ENCODE results near the gene ALPI. TPM values are rescaled to one million over a fixed set of nuclear protein-coding genes. Genes with fewer than 3 reads are reported as not detected.

The ALPI gene
- total and polyA plus RNA-seq, 3 experiments from 2014 or later, result not detected

DNA sequence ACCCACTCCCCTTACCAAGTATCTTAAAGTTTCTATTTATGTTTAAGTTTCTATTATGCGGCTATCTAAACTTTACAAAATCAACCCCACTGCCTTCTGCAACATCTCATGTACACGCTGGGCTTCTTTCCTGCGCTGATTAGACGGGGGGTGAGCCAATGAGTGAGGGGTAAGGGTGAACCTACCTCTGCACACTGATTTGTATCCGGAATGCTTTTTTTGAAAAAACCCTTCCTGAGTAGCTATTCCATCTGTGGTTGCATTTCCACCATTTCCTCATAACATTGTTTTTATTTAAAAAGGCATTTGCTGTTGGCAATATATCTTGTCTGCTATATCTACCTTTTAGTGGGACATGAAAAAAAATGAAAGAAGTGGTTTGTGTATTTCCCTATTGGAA lies 43.0 kb upstream of the ALPI start:
- H3K4me3 Mint-ChIP-seq, result no peak overlapping the region
- Histone ChIP-seq H3K27me3 (ENCODE audit: insufficient read depth, low read length, poor library complexity, severe bottlenecking) (no peaks in the 10 kb centered on the region), H3K36me3 (ENCODE audit: insufficient read depth, low read length) (no peaks in the 10 kb centered on the region), H3K4me1 (ENCODE audit: insufficient read depth, low read length) (no peaks in the 10 kb centered on the region), H3K4me3 (ENCODE audit: low read length) (no peak overlapping the region), H3K27ac (ENCODE audit: low read depth, low read length) (no peak overlapping the region), H3K9me3 (ENCODE audit: low read length) (no peaks in the 10 kb centered on the region)
- no peaks in the 10 kb centered on the region for H3K36me3 Mint-ChIP-seq
- CTCF ChIA-PET, result no interaction called here
- H3K27ac Mint-ChIP-seq, result no peak overlapping the region
- peaks cover 7 to 31% of the 10 kb centered on the region in 2 donors for H3K27me3 Mint-ChIP-seq
- POLR2A ChIA-PET, result no interaction called here
- H3K4me1 Mint-ChIP-seq, result peaks cover 4 to 13% (median 7%) of the 10 kb centered on the region in 3 donors
- no peak for DNase-seq
- H3K9me3 Mint-ChIP-seq, result no peaks in the 10 kb centered on the region

- Mint-ChIP-seq H3K9me3 (no peaks in the 10 kb centered on the region), H3K27ac (no peak overlapping the region), H3K27me3 (peaks cover 16 to 39% of the 10 kb centered on the region in 2 donors), H3K36me3 (no peaks in the 10 kb centered on the region), H3K4me1 (peaks cover 7 to 27% (median 11%) of the 10 kb centered on the region in 3 donors), H3K4me3 (no peak overlapping the region)
- Histone ChIP-seq H3K9me3 (ENCODE audit: low read length) (no peaks in the 10 kb centered on the region), H3K36me3 (ENCODE audit: insufficient read depth, low read length) (no peaks in the 10 kb centered on the region), H3K27ac (ENCODE audit: low read depth, low read length) (no peak overlapping the region), H3K4me3 (ENCODE audit: low read length) (no peak overlapping the region), H3K4me1 (ENCODE audit: insufficient read depth, low read length) (no peaks in the 10 kb centered on the region), H3K27me3 (ENCODE audit: insufficient read depth, low read length, poor library complexity, severe bottlenecking) (no peaks in the 10 kb centered on the region)
- ChIA-PET CTCF (interaction anchor here (0.7 kb wide), 1 partner anchor 11 kb away, joined by 4 read pairs; no protein-coding TSS in a partner anchor), POLR2A (no interaction called here)
- DNase-seq, result no peak
Measured at GRCh38 chr2:232415138-232415690, 40.7 kb upstream of the ALPI start.

GRCh38 chr2:232415736-232416520 lies 40.0 kb upstream of the ALPI start:
- Histone ChIP-seq H3K4me1 (ENCODE audit: insufficient read depth, low read length) (no peaks in the 10 kb centered on the region), H3K9me3 (ENCODE audit: low read length) (no peaks in the 10 kb centered on the region), H3K4me3 (ENCODE audit: low read length) (no peak overlapping the region), H3K27ac (ENCODE audit: low read depth, low read length) (no peak overlapping the region), H3K27me3 (ENCODE audit: insufficient read depth, low read length, poor library complexity, severe bottlenecking) (no peaks in the 10 kb centered on the region), H3K36me3 (ENCODE audit: insufficient read depth, low read length) (no peaks in the 10 kb centered on the region)
- ChIA-PET POLR2A (no interaction called here), CTCF (no interaction called here)
- Mint-ChIP-seq H3K36me3 (no peaks in the 10 kb centered on the region), H3K27ac (no peak overlapping the region), H3K4me1 (peaks cover 7 to 31% (median 11%) of the 10 kb centered on the region in 3 donors), H3K4me3 (no peak overlapping the region), H3K27me3 (peaks cover 16 to 35% of the 10 kb centered on the region in 2 donors), H3K9me3 (no peaks in the 10 kb centered on the region)
- DNase-seq, result no peak

DNA sequence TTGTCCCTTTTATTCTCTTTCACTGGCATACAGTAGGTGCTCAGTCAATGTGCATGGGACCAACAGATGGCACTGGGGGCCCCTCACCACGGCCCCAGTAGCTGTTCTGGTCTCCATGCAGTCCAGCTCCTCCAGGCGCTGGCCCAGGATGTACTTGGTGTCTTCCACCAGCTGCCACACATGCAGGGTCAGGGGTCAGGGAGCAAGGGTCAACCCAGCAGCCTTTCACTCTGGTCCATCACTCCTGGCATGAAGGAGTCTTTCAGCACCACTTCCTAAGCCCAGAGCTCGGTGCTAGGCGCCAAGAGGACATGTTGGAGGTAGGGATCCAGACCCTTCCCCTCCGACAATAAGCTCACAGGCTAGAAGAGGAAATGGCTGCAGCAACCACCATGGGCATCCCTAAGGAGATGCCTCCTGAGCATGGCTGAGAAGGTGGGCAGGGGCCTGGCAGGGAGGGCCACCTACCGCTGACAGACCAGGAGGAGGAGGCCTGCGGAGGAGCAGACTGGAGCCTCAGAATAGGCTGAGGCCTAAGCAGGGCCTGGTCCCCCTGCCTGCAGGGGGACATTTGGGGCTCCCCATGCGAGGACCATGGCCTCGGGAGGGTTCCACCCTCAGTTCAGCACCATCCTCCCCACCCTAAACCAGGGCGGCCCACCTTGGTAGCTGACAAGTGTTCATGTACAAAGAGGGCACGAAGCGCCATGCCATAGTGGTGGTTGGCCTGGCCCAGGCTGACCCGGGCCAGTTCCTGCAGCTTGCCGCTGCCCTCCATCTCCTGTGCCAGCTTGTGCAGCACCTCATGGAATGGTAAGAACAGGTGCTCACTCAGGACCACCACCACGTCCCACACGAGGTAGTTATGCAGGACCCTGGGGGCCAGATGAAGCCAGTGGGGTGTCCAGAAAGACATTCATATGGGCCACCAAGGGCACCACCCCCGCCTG lies 39.2 kb upstream of the ALPI start:
- DNase-seq, result no peak
- POLR2A ChIA-PET, result no interaction called here
- no peaks in the 10 kb centered on the region for H3K27me3 ChIP-seq (ENCODE audit: insufficient read depth, low read length, poor library complexity, severe bottlenecking)
- Mint-ChIP-seq H3K9me3 (no peaks in the 10 kb centered on the region), H3K4me3 (peak overlapping the region in 1 of 7 donors; percentile 72), H3K36me3 (no peaks in the 10 kb centered on the region), H3K27me3 (peaks cover 19 to 41% of the 10 kb centered on the region in 2 donors), H3K27ac (no peak overlapping the region), H3K4me1 (peaks cover 8 to 36% (median 11%) of the 10 kb centered on the region in 3 donors)
- H3K36me3 ChIP-seq (ENCODE audit: insufficient read depth, low read length), result no peaks in the 10 kb centered on the region
- H3K4me1 ChIP-seq (ENCODE audit: insufficient read depth, low read length), result no peaks in the 10 kb centered on the region
- CTCF ChIA-PET, result no interaction called here
- H3K9me3 ChIP-seq (ENCODE audit: low read length), result no peaks in the 10 kb centered on the region
- no peak overlapping the region for H3K27ac ChIP-seq (ENCODE audit: low read depth, low read length)
- no peak overlapping the region for H3K4me3 ChIP-seq (ENCODE audit: low read length)

- H3K27me3 Mint-ChIP-seq, result peaks cover 23 to 47% of the 10 kb centered on the region in 2 donors
Measured at GRCh38 chr2:232417489-232417888, 38.5 kb upstream of the ALPI start.

DNA sequence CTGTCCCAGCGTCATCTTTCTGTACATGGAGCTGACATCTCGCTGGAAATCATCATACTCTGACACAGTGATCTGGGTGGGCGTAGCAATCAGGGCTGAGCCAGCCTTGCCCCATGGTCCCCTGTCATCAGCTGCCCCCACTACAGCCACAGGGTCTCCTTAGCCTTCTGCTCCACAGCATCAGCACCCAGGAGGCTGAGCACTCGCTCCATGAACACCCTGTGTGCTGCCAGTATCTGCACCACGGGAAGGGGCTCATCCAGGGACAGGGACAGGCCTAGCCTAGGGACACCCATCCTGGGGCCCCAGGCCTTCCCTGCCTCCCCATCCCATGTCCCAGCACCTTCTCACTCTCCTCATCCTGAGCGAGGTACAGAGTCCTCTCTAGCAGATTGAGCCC lies 37.9 kb upstream of the ALPI start:
- Mint-ChIP-seq H3K9me3 (no peaks in the 10 kb centered on the region), H3K4me1 (peaks cover 10 to 32% (median 12%) of the 10 kb centered on the region in 3 donors), H3K27ac (no peak overlapping the region), H3K27me3 (peaks cover 25 to 52% of the 10 kb centered on the region in 2 donors), H3K4me3 (peak overlapping the region in 4 of 7 donors; percentile 47 to 78 (median 48)), H3K36me3 (no peaks in the 10 kb centered on the region)
- Histone ChIP-seq H3K27me3 (ENCODE audit: insufficient read depth, low read length, poor library complexity, severe bottlenecking) (no peaks in the 10 kb centered on the region), H3K27ac (ENCODE audit: low read depth, low read length) (no peak overlapping the region), H3K4me3 (ENCODE audit: low read length) (no peak overlapping the region), H3K9me3 (ENCODE audit: low read length) (no peaks in the 10 kb centered on the region), H3K4me1 (ENCODE audit: insufficient read depth, low read length) (no peaks in the 10 kb centered on the region), H3K36me3 (ENCODE audit: insufficient read depth, low read length) (no peaks in the 10 kb centered on the region)
- ChIA-PET CTCF (no interaction called here), POLR2A (no interaction called here)
- no peak for DNase-seq

More at GRCh38 chr2:232417489-232417888, 38.5 kb upstream of the ALPI start:
- Histone ChIP-seq H3K9me3 (ENCODE audit: low read length) (no peaks in the 10 kb centered on the region), H3K27ac (ENCODE audit: low read depth, low read length) (no peak overlapping the region), H3K36me3 (ENCODE audit: insufficient read depth, low read length) (no peaks in the 10 kb centered on the region), H3K4me1 (ENCODE audit: insufficient read depth, low read length) (no peaks in the 10 kb centered on the region), H3K27me3 (ENCODE audit: insufficient read depth, low read length, poor library complexity, severe bottlenecking) (no peaks in the 10 kb centered on the region), H3K4me3 (ENCODE audit: low read length) (no peak overlapping the region)
- CTCF ChIA-PET, result no interaction called here
- Mint-ChIP-seq H3K4me1 (peaks cover 9 to 37% (median 11%) of the 10 kb centered on the region in 3 donors), H3K36me3 (no peaks in the 10 kb centered on the region), H3K27ac (no peak overlapping the region), H3K9me3 (no peaks in the 10 kb centered on the region), H3K4me3 (no peak overlapping the region)
- POLR2A ChIA-PET, result no interaction called here
- DNase-seq, result no peak

GRCh38 chr2:232418466-232419244 lies 37.3 kb upstream of the ALPI start:
- H3K4me1 ChIP-seq (ENCODE audit: insufficient read depth, low read length), result no peaks in the 10 kb centered on the region
- POLR2A ChIA-PET, result no interaction called here
- H3K27me3 ChIP-seq (ENCODE audit: insufficient read depth, low read length, poor library complexity, severe bottlenecking), result no peaks in the 10 kb centered on the region
- H3K4me3 ChIP-seq (ENCODE audit: low read length), result no peak overlapping the region
- no peaks in the 10 kb centered on the region for H3K36me3 Mint-ChIP-seq
- H3K4me1 Mint-ChIP-seq, result peaks cover 4 to 26% (median 8%) of the 10 kb centered on the region in 3 donors
- H3K27ac Mint-ChIP-seq, result no peak overlapping the region
- H3K27me3 Mint-ChIP-seq, result peaks cover 28 to 52% of the 10 kb centered on the region in 2 donors
- no peak for DNase-seq
- CTCF ChIA-PET, result interaction anchor here (0.7 kb wide), 1 partner anchor 11 kb away, joined by 4 read pairs; no protein-coding TSS in a partner anchor
- no peaks in the 10 kb centered on the region for H3K36me3 ChIP-seq (ENCODE audit: insufficient read depth, low read length)
- no peaks in the 10 kb centered on the region for H3K9me3 Mint-ChIP-seq
- H3K9me3 ChIP-seq (ENCODE audit: low read length), result no peaks in the 10 kb centered on the region
- H3K27ac ChIP-seq (ENCODE audit: low read depth, low read length), result no peak overlapping the region
- H3K4me3 Mint-ChIP-seq, result peak overlapping the region in 5 of 7 donors; percentile 41 to 78 (median 49)
